ENCODE results near the gene FSTL4. TPM values are rescaled to one million over a fixed set of nuclear protein-coding genes. Genes with fewer than 3 reads are reported as not detected.

FSTL4 gene
- total and polyA plus RNA-seq, 2 experiments from 2014 or later = 1.4 to 2.8 TPM

GRCh38 chr5:133428072-133428660, 184.2 kb downstream of the FSTL4 start:
- Histone ChIP-seq H3K27ac (ENCODE audit: low read depth) (no peak overlapping the region), H3F3A (replicated peaks; ENCODE audit: low read depth) (no peaks in the 10 kb centered on the region), H4K20me1 (replicated peaks; ENCODE audit: insufficient read depth) (no peaks in the 10 kb centered on the region), H3K79me2 (replicated peaks; ENCODE audit: insufficient read depth) (no peaks in the 10 kb centered on the region), H3K4me1 (ENCODE audit: insufficient read depth) (peaks cover 22% of the 10 kb centered on the region), H3K36me3 (ENCODE audit: insufficient read depth) (no peaks in the 10 kb centered on the region), H3K9me2 (ENCODE audit: insufficient read depth) (0 out of 2 replicates have a peak, but pooled peaks cover 4% of the 10 kb centered on the region), H3K27me3 (ENCODE audit: insufficient read depth) (peaks cover 6% of the 10 kb centered on the region), H3K4me3 (no peak overlapping the region), H3K4me2 (no peak overlapping the region), H2AFZ (no peak overlapping the region)
- Mint-ChIP-seq H3K4me3 (no peak overlapping the region), H3K27ac (no peak overlapping the region), H3K4me1 (peaks cover 42% of the 10 kb centered on the region), H3K27me3 (ENCODE audit: insufficient read depth, low read depth, poor library complexity) (peaks cover 16% of the 10 kb centered on the region), H3K9me3 (no peaks in the 10 kb centered on the region), H3K36me3 (ENCODE audit: low read depth) (no peaks in the 10 kb centered on the region)
- ATAC-seq (no peak), DNase-seq (ENCODE audit: low spot score) (no peak)
- TF ChIP-seq POLR2AphosphoS5 (IDR thresholded peaks at IDR 0.05; ENCODE audit: low read depth) (no peak), JUNB (IDR thresholded peaks at IDR 0.05; ENCODE audit: unreplicated experiment) (no peak), EZH2phosphoT487 (IDR thresholded peaks at IDR 0.05; ENCODE audit: unreplicated experiment) (no peak), ETS1 (IDR thresholded peaks at IDR 0.05) (no peak), ZNF331 (CRISPR knock-in tag; IDR thresholded peaks at IDR 0.05; ENCODE audit: low read depth) (no peak), NANOG (IDR thresholded peaks at IDR 0.05; ENCODE audit: borderline replicate concordance) (no peak), ZNF462 (CRISPR knock-in tag; IDR thresholded peaks at IDR 0.05) (no peak), ZNF114 (CRISPR knock-in tag; IDR thresholded peaks at IDR 0.05) (no peak), CREB1 (CRISPR knock-in tag; IDR thresholded peaks at IDR 0.05; ENCODE audit: low read depth) (no peak), CTCF (conservative IDR thresholded peaks at IDR 0.05; ENCODE audit: low read depth in 2 of 2) (no peak)
